HG03095 (cell line): ENCODE data around the gene TXNDC2.

ENCODE experiments used
- ATAC-seq: cut with Tn5 transposase; IDR thresholded peaks from one replicate; pipeline ENCODE4 v1.9.1; 2021; ENCODE audit warnings: moderate library complexity; ENCODE audit not compliant: unreplicated experiment

Gene TXNDC2

DNA sequence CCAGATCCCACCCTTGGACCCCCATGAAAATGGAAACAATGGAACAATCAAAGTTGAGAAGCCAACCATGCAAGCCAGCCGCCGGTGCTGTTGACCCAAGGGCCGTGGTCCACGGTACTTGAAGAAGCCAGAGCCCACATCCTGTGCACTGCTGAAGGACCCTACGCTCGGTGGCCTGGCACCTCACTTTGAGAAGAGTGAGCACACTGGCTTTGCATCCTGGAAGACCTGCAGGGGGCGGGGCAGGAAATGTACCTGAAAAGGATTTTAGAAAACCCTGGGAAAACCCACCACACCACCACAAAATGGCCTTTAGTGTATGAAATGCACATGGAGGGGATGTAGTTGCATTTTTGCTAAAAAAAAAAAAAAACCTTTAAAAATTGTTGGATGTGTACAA, 26.5 kb upstream of the TXNDC2 start:
- no peak for ATAC-seq

DNA sequence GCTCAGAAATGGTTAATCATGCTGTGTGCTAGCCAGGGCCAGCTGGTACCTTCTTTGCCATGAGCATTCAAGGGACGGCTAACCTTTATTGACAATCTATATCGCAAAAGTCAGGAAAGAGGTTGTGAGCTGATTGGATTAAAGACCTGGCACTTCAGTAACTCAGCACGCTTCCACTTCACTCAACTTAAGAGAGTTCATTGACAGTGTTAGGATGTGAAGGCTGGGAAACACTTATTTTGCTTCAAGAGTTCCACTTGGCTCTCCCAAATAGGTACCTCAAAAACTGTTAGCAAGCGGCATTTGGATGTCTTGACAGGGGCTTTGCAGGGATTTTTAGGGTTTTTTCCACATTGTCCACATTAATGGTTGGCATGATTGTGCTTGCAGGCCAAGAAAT, 25.1 kb upstream of the TXNDC2 start:
- ATAC-seq: no peak

GRCh38 chr18:9861157-9861556, 24.6 kb upstream of the TXNDC2 start:
- ATAC-seq: peak; percentile 71

DNA sequence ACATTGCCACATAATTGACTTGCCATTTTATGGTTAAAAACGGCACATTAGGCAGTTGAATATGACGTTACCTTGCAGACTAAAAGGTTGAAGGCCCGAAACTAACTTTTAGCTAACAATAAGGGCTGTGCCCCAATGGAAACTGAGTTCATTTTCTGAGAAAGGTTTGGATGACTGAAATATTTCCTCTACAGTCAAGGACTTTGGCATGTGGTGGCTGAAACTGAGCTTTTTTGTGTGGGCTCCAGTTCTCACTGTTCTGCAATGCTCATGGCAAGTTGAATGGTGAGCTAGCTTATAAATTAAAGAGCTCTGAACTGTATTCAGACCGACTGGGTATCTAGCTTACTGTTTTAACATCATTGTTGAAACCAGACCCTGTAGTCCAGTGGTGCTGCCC, 23.8 kb upstream of the TXNDC2 start:
- ATAC-seq: peak; percentile 55

GRCh38 chr18:9862686-9863085, 23.1 kb upstream of the TXNDC2 start:
- ATAC-seq: no peak

DNA sequence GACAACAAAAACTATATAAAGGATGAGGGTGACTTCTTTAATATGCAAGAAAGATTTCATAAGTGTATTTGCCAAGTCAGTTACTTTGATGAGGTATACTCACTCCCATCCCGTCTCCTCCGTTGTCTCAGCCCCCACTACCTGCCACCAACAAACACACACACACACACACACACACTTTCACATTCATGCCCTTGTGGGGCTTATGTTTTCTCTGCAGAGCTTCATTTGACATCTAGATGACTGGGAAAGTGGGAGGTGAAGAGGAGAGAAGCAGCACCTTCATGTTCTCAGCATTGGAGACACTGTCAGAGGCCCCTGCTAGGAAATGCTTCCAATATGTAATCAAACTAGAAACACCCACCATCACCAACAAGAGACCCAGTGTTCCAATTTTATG, 22.5 kb upstream of the TXNDC2 start:
- ATAC-seq: no peak

DNA sequence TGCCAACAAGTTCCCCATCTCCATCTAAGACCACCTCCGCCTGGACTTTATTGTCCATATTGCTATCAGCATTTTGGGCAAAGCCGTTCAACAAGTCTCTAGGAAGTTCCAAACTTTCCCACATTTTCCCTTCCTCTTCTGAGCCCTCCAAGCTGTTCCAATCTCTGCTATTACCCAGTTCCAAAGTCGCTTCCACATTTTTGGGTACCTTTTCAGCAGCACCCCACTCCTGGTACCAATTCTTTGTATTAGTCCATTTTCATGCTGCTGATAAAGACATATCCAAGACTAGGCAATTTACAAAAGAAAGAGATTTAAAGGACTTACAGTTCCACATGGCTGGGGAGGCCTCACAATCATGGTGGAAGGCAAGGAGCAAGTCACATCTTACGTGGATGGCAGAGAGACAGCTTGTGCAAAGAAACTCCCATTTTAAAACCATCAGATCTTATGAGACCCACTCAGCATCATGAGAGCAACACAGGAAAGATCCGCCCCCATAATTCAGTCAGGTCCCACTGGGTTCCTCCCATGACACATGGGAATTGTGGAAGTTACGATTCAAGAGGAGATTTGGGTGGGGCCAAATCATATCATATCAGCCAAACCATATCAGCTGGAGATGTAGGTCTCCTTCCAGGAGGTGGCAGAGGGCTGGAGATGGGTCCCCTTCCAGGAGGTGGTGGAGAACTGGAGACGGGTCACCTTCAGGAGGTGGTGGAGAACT, 19.8 kb upstream of the TXNDC2 start:
- ATAC-seq: no peak

DNA sequence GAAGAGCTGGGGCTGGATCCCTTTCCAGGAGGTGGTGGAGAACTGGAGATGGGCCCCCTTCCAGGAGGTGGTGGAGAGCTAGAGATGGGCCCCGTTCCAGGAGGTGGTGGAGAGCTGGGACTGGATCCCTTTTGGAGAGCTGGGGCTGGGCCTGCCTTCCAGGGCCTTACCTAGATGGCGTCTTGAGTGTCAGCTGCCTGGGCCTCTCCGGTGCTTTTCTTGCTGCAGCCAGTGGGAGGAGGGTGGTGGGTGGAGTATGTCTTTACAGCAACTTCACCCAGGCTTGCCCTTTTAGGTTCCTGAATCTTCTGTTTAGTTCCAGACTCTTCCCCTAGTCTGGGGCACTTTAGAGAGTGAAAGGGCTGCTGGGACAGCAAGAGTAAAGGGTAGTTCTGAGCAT, 19.1 kb upstream of the TXNDC2 start:
- ATAC-seq: no peak

- ATAC-seq: no peak
These were observed 18.6 kb upstream of the TXNDC2 start for GRCh38 chr18:9867071-9867594.

DNA sequence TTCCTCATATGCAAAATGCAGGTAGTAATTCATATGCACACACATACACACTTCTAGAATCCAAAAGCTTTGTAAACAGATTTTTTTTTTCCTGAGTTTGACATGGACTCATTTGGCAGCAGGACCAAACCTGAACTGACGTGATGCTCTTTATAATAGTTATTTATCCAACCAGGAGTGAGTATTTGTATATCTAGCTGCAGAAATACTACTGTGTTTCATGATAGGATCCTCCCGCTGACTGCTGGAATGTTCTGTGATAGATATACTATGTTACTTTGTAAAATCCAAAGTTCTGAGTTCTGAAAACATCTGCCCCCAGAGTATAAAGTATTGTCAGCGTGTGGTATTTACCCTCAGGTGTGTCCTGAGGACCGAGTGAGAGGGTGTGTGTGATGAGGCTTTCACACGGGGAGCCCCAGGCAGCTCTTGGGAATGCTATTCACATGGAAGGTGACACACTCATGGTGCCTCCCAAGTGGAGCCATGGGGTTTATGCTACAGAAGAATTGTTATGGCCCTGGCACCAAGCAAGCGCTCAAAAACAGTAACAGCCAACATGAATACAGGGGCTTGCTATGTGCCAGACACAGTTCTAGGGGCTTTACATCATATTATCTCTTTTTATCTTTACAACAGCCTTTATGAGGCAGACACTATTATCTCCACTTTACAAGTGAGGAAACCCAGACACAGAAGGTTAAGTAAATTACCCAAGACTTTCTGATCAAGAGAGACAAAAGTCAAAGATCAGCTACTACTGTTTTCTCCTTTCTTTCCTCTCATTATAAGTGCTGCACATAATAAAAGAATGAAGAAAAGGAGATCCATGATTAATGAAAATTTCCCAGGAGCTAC, 16.7 kb upstream of the TXNDC2 start:
- ATAC-seq: no peak

DNA sequence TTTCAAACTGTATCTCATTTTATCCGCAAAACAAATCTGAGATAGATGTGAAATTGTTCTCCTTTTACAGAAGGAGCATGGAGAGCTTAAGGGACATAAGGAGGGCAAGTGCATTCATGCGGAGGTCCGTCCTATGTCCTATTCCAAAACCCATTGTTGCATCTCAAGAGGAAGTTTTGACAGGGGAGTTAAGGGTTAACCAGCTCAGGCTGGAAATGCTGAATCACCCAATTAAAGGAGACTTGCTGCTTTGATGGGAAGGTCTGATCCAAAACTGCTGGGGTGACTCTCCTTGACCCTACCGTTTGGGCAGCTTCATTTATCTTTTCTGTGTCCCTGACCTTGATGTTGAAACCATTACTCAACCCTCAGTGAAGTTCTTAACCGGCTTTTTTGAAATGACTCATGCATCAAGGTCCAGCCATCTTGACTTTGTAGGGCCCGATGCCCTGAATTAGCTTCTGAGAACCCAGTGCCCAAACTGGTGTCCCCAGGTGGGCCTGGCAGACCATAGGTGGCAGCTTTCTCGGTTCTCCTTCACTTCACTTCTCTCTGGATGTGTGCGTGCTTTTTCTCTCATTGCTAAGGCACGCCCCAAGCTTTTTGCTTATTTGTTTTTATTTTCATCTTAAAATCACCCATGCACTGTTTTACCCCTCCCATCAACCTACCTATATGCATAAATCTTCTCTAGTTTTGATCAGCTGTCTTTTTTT, 15.9 kb upstream of the TXNDC2 start:
- ATAC-seq: no peak

- no peak for ATAC-seq
These were observed 15.3 kb upstream of the TXNDC2 start for GRCh38 chr18:9870431-9871008.

DNA sequence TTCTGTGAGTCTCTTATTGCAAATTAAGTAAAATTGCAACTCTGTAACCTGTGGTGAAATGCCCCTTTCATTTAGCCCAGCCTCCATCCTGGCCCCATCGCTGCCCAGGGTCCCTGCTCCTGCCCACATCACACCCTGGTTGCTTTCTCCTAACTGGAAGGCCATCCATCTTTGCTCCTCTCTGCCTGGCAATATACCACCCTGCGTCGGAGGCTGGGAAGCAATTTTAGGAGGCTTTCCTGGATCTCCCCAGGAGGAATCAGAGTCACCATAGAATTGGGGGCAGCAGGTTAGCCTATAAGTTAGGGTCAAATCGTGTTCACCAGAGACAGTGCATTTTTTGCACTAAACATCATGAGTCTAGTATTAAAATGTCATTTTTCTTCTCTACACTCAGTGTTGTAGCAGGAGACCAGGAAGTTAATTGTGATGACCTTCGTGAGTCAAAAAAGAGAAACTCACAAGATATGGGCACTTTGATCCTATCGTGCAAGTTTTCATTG, 14.5 kb upstream of the TXNDC2 start:
- ATAC-seq: no peak

DNA sequence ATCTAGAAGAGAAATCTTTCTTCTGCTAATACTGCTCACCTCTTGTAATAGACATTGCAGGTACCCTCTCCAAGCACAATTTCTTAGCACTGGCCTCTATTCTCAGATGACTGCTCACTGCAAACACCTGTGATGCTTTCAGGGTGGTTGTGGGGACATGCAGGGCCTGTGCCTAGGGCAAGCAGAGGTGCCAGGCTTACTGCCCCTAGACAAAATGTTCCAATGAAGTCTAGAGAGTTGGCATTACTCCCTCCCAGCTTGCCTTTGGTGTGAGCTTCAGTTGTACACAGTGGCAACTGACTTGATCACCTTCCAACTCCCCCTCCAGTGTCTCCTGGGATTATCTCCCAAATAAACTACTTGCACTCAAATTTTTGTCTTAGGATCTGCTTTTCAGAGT, 12.9 kb upstream of the TXNDC2 start:
- no peak for ATAC-seq

DNA sequence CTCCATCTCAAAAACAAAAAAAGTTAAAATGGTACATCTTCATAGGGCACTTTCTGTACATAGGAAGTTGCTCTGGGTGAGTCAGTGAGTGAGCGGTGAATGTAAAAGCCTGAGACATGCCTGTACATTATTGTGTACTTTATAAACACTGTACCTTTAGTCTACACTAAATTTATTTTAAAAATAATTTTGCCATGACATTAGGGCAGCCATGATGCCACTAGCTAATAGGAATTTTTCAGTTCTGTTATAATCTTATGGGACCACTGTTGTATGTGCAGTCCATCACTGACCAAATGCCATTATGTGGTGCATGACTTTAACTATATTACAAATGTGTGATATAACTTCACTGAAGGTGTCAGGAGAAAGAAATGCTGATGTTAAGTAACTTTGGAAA, 11.0 kb upstream of the TXNDC2 start:
- ATAC-seq: no peak

- no peak for ATAC-seq
These were observed 9.4 kb upstream of the TXNDC2 start for GRCh38 chr18:9876212-9876866.

- ATAC-seq: no peak
These were observed 8.7 kb upstream of the TXNDC2 start for GRCh38 chr18:9876867-9877654.

DNA sequence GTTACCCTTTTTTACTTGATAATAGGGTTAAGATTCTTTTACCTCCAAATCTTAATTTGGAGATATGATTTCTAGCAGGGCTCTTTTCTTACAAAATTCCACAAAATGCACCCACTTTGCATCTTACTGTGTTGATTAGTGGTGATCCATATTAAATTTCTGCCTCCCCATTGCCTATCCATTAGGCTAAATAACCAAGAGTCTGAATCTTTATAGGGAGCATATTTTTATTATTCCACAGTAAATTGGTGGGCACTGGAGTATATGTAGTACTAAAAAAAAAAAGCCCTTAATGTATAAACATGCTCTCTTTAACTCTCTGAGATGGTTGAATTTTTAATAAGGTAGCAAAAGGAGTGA, 8.1 kb upstream of the TXNDC2 start:
- no peak for ATAC-seq

DNA sequence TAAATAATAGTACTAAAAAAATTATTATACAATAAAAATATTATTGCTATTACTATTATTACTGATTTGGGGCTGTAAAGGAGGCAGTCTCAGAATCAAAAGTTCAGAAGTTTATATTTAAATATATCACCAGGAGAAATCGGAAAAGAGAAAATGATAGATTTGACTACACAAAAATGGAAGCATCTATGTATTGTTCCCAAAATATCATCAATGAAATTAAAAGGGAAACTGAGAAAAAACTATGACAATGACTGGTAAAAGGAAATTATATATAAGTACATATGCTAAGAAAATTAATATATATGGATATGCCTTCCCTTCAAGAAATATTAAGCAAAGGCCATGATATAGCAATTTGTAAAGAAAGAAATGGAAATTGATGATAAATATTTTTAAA, 7.7 kb upstream of the TXNDC2 start:
- ATAC-seq: no peak

DNA sequence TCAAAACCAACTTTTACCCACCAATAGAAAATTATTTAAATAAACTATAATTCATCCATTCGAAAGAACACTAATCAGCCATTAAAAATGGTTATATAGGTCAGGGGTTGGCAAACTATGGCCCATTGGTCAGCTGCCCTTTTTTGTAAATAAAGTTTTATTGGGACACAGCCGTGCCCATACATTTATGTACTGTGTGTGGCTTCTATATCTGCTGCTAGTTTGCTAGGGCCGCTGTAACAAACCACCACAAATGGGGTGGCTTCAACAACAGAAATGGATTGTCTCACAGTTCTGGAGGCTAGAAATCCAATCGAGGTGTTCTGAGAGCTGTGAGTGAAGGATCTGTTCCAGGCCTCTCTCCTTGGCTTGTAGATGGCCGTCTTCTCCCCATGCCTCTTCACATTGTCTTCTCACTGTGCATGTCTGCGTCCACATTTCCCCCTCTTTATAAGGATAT, 7.0 kb upstream of the TXNDC2 start:
- no peak for ATAC-seq
